ENCODE data around the gene TFF2. TPM values are rescaled to one million over a fixed set of nuclear protein-coding genes. Genes with fewer than 3 reads are reported as not detected.

The TFF2 gene
- polyA plus RNA-seq, 3 donors = not detected

GRCh38 chr21:42349420-42350317 is 1.1 kb downstream of the TFF2 start:
- H2AFZ ChIP-seq (ENCODE audit: insufficient read depth, low read depth, low read length, poor library complexity, severe bottlenecking) = no peak overlapping the region
- peaks cover 1 to 11% (median 6%) of the 10 kb centered on the region in 7 donors for H3K9me3 Mint-ChIP-seq
- H3K9ac ChIP-seq (ENCODE audit: insufficient read depth, low read length, poor library complexity, severe bottlenecking) = no peak overlapping the region
- no peaks in the 10 kb centered on the region for H4K20me1 ChIP-seq (ENCODE audit: insufficient read depth, low read length)
- H3K36me3 Mint-ChIP-seq = no peaks in the 10 kb centered on the region
- H3K4me1 ChIP-seq (ENCODE audit: control insufficient read depth in 1 of 2, insufficient read depth in 2 of 2, low read length in 2 of 2) = no peaks in the 10 kb centered on the region
- no peak overlapping the region for H3K4me2 ChIP-seq (replicated peaks; ENCODE audit: extremely low read depth, low read length, poor library complexity, severe bottlenecking)
- H3K27ac Mint-ChIP-seq = no peak overlapping the region
- no peaks in the 10 kb centered on the region for H3K27me3 ChIP-seq (ENCODE audit: control insufficient read depth in 2 of 2, insufficient read depth in 2 of 2, low read length in 2 of 2)
- H3K79me2 ChIP-seq (ENCODE audit: insufficient read depth, low read length) = no peaks in the 10 kb centered on the region
- no peak for TF ChIP-seq CTCF (IDR thresholded peaks at IDR 0.05)
- no peaks in the 10 kb centered on the region for H3K4me1 Mint-ChIP-seq
- no peaks in the 10 kb centered on the region for H3K36me3 ChIP-seq (replicated peaks in 1 of 2; ENCODE audit: control insufficient read depth in 1 of 2, insufficient read depth in 2 of 2, low read length in 2 of 2)
- peaks cover 0 to 5% (median 4%) of the 10 kb centered on the region in 3 donors for H3K27me3 Mint-ChIP-seq (ENCODE audit: low read depth in 3 of 3)
- no peak overlapping the region for H3K4me3 ChIP-seq (replicated peaks in 1 of 3; ENCODE audit: low read depth in 2 of 3, low read length in 3 of 3)
- intact Hi-C loops (cut with micrococcal nuclease) = no loop called here
- DNase-seq = no peak
- no peak overlapping the region for H3K4me3 Mint-ChIP-seq
- H3K9me3 ChIP-seq (replicated peaks in 1 of 2; ENCODE audit: control insufficient read depth in 1 of 2, insufficient read depth in 1 of 2, low read length in 2 of 2) = peaks cover 0 to 5% of the 10 kb centered on the region in 2 donors
- 90% methylated on average over 6 of the region's 14 CpGs for WGBS (ENCODE audit: insufficient coverage)
- no peak overlapping the region for H3K27ac ChIP-seq (ENCODE audit: low read depth in 1 of 2, low read length in 2 of 2)

- H3K79me2 ChIP-seq (ENCODE audit: insufficient read depth, low read length) = no peaks in the 10 kb centered on the region
- intact Hi-C loops (cut with micrococcal nuclease) = no loop called here
- H3K4me3 ChIP-seq (replicated peaks in 1 of 3; ENCODE audit: low read depth in 2 of 3, low read length in 3 of 3) = no peak overlapping the region
- H3K9me3 ChIP-seq (replicated peaks in 1 of 2; ENCODE audit: control insufficient read depth in 1 of 2, insufficient read depth in 1 of 2, low read length in 2 of 2) = peaks cover 0 to 2% of the 10 kb centered on the region in 2 donors
- no peak for TF ChIP-seq CTCF (IDR thresholded peaks at IDR 0.05)
- Mint-ChIP-seq H3K4me3 (no peak overlapping the region), H3K27ac (no peak overlapping the region), H3K36me3 (no peaks in the 10 kb centered on the region), H3K4me1 (no peaks in the 10 kb centered on the region), H3K9me3 (peaks cover 0 to 4% (median 2%) of the 10 kb centered on the region in 7 donors), H3K27me3 (ENCODE audit: low read depth in 3 of 3) (peaks cover 0 to 4% (median 4%) of the 10 kb centered on the region in 3 donors)
- H3K27me3 ChIP-seq (ENCODE audit: control insufficient read depth in 2 of 2, insufficient read depth in 2 of 2, low read length in 2 of 2) = no peaks in the 10 kb centered on the region
- no peaks in the 10 kb centered on the region for H3K36me3 ChIP-seq (replicated peaks in 1 of 2; ENCODE audit: control insufficient read depth in 1 of 2, insufficient read depth in 2 of 2, low read length in 2 of 2)
- H3K4me1 ChIP-seq (ENCODE audit: control insufficient read depth in 1 of 2, insufficient read depth in 2 of 2, low read length in 2 of 2) = no peaks in the 10 kb centered on the region
- no peak for DNase-seq
- H3K27ac ChIP-seq (ENCODE audit: low read depth in 1 of 2, low read length in 2 of 2) = no peak overlapping the region
- 96% methylated on average over 2 of the region's 2 CpGs for WGBS (ENCODE audit: insufficient coverage)
- H4K20me1 ChIP-seq (ENCODE audit: insufficient read depth, low read length) = no peaks in the 10 kb centered on the region
- H3K4me2 ChIP-seq (replicated peaks; ENCODE audit: extremely low read depth, low read length, poor library complexity, severe bottlenecking) = no peak overlapping the region
- H3K9ac ChIP-seq (ENCODE audit: insufficient read depth, low read length, poor library complexity, severe bottlenecking) = no peak overlapping the region
- no peak overlapping the region for H2AFZ ChIP-seq (ENCODE audit: insufficient read depth, low read depth, low read length, poor library complexity, severe bottlenecking)
Observed at GRCh38 chr21:42348762-42349161, 2.0 kb downstream of the TFF2 start.

Data from CD14-positive monocyte (primary cell).